Measurements from ENCODE around the gene OR2J3.

DNA sequence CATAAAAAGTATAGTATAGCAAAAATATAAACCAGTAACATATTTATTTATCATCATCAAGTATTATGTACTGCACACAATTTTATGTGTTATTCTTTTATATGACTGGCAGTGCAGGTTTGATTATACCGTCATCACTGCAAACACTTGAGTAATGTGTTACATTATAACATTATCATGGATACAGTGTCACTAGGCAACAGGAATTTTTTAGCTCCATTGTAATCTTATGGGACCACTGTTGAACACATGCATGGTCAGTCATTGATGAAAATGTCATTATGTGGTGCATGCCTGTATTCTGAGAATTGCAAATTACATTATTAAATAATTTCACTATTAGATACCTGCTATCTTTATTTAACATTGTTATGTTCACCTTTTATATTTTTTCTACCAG is 33.7 kb downstream of the OR2J3 start:
- TF ChIP-seq, protein P1, sequence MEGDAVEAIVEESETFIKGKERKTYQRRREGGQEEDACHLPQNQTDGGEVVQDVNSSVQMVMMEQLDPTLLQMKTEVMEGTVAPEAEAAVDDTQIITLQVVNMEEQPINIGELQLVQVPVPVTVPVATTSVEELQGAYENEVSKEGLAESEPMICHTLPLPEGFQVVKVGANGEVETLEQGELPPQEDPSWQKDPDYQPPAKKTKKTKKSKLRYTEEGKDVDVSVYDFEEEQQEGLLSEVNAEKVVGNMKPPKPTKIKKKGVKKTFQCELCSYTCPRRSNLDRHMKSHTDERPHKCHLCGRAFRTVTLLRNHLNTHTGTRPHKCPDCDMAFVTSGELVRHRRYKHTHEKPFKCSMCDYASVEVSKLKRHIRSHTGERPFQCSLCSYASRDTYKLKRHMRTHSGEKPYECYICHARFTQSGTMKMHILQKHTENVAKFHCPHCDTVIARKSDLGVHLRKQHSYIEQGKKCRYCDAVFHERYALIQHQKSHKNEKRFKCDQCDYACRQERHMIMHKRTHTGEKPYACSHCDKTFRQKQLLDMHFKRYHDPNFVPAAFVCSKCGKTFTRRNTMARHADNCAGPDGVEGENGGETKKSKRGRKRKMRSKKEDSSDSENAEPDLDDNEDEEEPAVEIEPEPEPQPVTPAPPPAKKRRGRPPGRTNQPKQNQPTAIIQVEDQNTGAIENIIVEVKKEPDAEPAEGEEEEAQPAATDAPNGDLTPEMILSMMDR (IDR thresholded peaks at IDR 0.05; ENCODE audit: low read length) = no peak
- no peak for TF ChIP-seq EZH2 (optimal IDR thresholded peaks at IDR 0.05; ENCODE audit: low read depth, low read length)
